ENCODE measurements around the gene RELN. TPM values are rescaled to one million over a fixed set of nuclear protein-coding genes. Genes with fewer than 3 reads are reported as not detected.

The RELN gene
- total RNA-seq, 1 experiment from 2014 or later = 0.02 TPM

GRCh38 chr7:103894656-103895596 lies 94.5 kb downstream of the RELN start:
- no peak overlapping the region for H2BK12ac ChIP-seq (ENCODE audit: insufficient read length, low read depth, low read length)
- no peak overlapping the region for H3K9ac ChIP-seq (ENCODE audit: extremely low read depth, insufficient read length, low read length)
- no peak overlapping the region for H2BK5ac ChIP-seq (ENCODE audit: insufficient read length, low read length)
- no peak overlapping the region for H3K18ac ChIP-seq (ENCODE audit: insufficient read length, low read depth, low read length)
- no peak overlapping the region for H4K8ac ChIP-seq (replicated peaks; ENCODE audit: insufficient read length, low read depth, low read length)
- no CpG with 5 or more reads among the region's 10 CpGs for WGBS (ENCODE audit: extremely low coverage, insufficient read length, low lambda C conversion rate)
- no peak overlapping the region for H3K27ac ChIP-seq (ENCODE audit: insufficient read length, low read depth, low read length)
- DNase-seq = no peak
- no peak overlapping the region for H3K4ac ChIP-seq (ENCODE audit: low read depth, low read length)
- H2BK15ac ChIP-seq (ENCODE audit: low read depth, low read length) = no peak overlapping the region
- no peaks in the 10 kb centered on the region for H3K27me3 ChIP-seq (ENCODE audit: insufficient read depth, low read length)
- H3K27me3 Mint-ChIP-seq (ENCODE audit: low read depth) = peaks cover 4% of the 10 kb centered on the region; the same call in 1 of the 2 replicates
- H4K91ac ChIP-seq (ENCODE audit: insufficient read length, low read depth, low read length) = no peak overlapping the region
- TF ChIP-seq, protein P1, sequence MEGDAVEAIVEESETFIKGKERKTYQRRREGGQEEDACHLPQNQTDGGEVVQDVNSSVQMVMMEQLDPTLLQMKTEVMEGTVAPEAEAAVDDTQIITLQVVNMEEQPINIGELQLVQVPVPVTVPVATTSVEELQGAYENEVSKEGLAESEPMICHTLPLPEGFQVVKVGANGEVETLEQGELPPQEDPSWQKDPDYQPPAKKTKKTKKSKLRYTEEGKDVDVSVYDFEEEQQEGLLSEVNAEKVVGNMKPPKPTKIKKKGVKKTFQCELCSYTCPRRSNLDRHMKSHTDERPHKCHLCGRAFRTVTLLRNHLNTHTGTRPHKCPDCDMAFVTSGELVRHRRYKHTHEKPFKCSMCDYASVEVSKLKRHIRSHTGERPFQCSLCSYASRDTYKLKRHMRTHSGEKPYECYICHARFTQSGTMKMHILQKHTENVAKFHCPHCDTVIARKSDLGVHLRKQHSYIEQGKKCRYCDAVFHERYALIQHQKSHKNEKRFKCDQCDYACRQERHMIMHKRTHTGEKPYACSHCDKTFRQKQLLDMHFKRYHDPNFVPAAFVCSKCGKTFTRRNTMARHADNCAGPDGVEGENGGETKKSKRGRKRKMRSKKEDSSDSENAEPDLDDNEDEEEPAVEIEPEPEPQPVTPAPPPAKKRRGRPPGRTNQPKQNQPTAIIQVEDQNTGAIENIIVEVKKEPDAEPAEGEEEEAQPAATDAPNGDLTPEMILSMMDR (conservative IDR thresholded peaks at IDR 0.05) = no peak
- H3K14ac ChIP-seq (ENCODE audit: insufficient read depth, low read length) = no peak overlapping the region
- H3K56ac ChIP-seq (ENCODE audit: insufficient read length, low read depth, low read length) = no peak overlapping the region
- H3K23me2 ChIP-seq (ENCODE audit: insufficient read length, low read depth, low read length, poor library complexity, severe bottlenecking) = no peaks in the 10 kb centered on the region
- peaks cover 0 to 4% of the 10 kb centered on the region in 2 experiments; a peak in 3 of 5 replicates for H3K9me3 Mint-ChIP-seq
- no peak overlapping the region for H3K4me2 ChIP-seq (ENCODE audit: insufficient read depth, insufficient read length, low read length)
- H3K4me1 ChIP-seq (ENCODE audit: insufficient read depth, low read length) = no peaks in the 10 kb centered on the region
- no peaks in the 10 kb centered on the region for H4K20me1 ChIP-seq (ENCODE audit: control insufficient read depth, insufficient read depth, insufficient read length)
- H2BK120ac ChIP-seq (ENCODE audit: low read depth, low read length, poor library complexity, severe bottlenecking) = no peak overlapping the region
- no peak overlapping the region for H3K23ac ChIP-seq (ENCODE audit: insufficient read length, low read depth, low read length)
- H4K5ac ChIP-seq (ENCODE audit: insufficient read length, low read depth, low read length) = no peak overlapping the region
- no peak overlapping the region for H2AK5ac ChIP-seq (ENCODE audit: insufficient read length, low read length)
- no peak overlapping the region for H2AFZ ChIP-seq (ENCODE audit: low read length)
- no peak overlapping the region for H3T11ph ChIP-seq (ENCODE audit: low read length)
- H3K79me1 ChIP-seq (ENCODE audit: insufficient read depth, low read depth, low read length, poor library complexity, severe bottlenecking) = no peaks in the 10 kb centered on the region
- no peak overlapping the region for H3K27ac Mint-ChIP-seq
- H3K4me1 Mint-ChIP-seq = no peaks in the 10 kb centered on the region
- H3K79me2 ChIP-seq (ENCODE audit: insufficient read depth, low read length) = no peaks in the 10 kb centered on the region
- no peaks in the 10 kb centered on the region for H3K9me3 ChIP-seq (ENCODE audit: control insufficient read depth, low read depth, low read length)
- H3K4me3 Mint-ChIP-seq = no peak overlapping the region
- no peaks in the 10 kb centered on the region; a peak in 1 of 7 replicates for H3K36me3 Mint-ChIP-seq (ENCODE audit: insufficient read depth in 1 of 3, low read depth in 3 of 3)
- no peak overlapping the region for H2BK20ac ChIP-seq (ENCODE audit: low read depth, low read length, poor library complexity, severe bottlenecking)

All from H9 (cell line).